Measurements from ENCODE around the gene SCGB1D1. TPM values are rescaled to one million over a fixed set of nuclear protein-coding genes. Genes with fewer than 3 reads are reported as not detected.

Gene SCGB1D1
- total and polyA plus RNA-seq, 10 of the 15 experiments (the other 5 are each of a cell fraction or from before 2014, with no cell fraction given), result not detected

DNA sequence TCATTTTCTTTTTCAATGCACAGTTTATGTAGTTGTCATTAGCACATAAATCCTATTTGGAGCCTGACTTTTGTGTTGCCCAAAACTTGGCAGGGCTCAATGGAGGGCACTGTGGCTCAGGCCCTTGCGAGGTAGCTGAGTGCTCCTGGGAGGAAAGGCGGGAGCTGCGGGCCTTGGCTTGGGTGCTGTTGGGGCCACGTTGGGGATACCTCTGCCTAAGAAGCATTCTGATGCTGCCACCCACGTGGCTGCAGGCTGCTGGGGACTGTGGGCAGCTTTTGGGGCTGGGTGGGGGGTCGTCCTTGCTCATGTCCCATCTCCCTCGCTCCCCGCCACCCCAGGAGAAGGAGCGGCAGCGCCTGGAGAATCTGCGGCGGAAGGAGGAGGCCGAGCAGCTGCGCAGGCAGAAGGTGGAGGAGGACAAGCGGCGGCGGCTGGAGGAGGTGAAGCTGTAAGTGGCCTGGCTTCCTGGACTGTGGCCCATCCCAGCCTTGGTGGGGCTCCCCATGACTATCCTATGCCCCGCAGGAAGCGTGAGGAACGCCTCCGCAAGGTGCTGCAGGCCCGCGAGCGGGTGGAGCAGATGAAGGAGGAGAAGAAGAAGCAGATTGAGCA lies 45.3 kb upstream of the SCGB1D1 start:
- Histone ChIP-seq H3K27me3 (replicated peaks in 1 of 2; ENCODE audit: control insufficient read depth in 2 of 2, insufficient read depth in 2 of 2, low read length in 1 of 2) (no peaks in the 10 kb centered on the region), H4K20me1 (ENCODE audit: control insufficient read depth, insufficient read depth) (no peaks in the 10 kb centered on the region; the same call in none of the 2 replicates), H3K4me2 (ENCODE audit: control insufficient read depth, insufficient read depth) (no peak overlapping the region), H2AFZ (ENCODE audit: control insufficient read depth, low read depth, low read length) (no peak overlapping the region), H3K9ac (ENCODE audit: control insufficient read depth, insufficient read depth, low read length) (no peak overlapping the region), H3K27ac (ENCODE audit: control insufficient read depth, insufficient read depth) (no peak overlapping the region), H3K79me2 (ENCODE audit: control insufficient read depth, insufficient read depth, low read length) (no peaks in the 10 kb centered on the region), H3K9me3 (replicated peaks; ENCODE audit: control insufficient read depth, insufficient read depth, low read length) (no peaks in the 10 kb centered on the region), H3K4me1 (ENCODE audit: control insufficient read depth, insufficient read depth, low read length) (no peaks in the 10 kb centered on the region), H3K36me3 (ENCODE audit: control insufficient read depth in 2 of 2, insufficient read depth in 2 of 2, low read length in 1 of 2) (peaks cover 49 to 67% of the 10 kb centered on the region in 2 experiments), H3K4me3 (no peak overlapping the region)
- FAIRE-seq (no peak), ATAC-seq (no peak), DNase-seq (ENCODE audit: low read depth, low spot score) (no peak)
- ChIA-PET RAD21 (ENCODE audit: unreplicated experiment) (no interaction called here), SMC1A (ENCODE audit: uncharacterized antibody, unreplicated experiment) (no interaction called here), CTCF (interaction anchor here (0.6 kb wide), 1 partner anchor 1480 kb away, joined by 3 read pairs; no protein-coding TSS in a partner anchor), POLR2A (no interaction called here)
- intact Hi-C loops (cut with micrococcal nuclease; ENCODE audit: unreplicated experiment), result no loop called here
- WGBS (ENCODE audit: insufficient coverage, insufficient replicate concordance, low lambda C conversion rate, missing lambda C conversion rate), result 97% methylated on average over 24 of the region's 24 CpGs
- in situ Hi-C loops (cut with MboI), result no loop called here
- TF ChIP-seq, protein P1, sequence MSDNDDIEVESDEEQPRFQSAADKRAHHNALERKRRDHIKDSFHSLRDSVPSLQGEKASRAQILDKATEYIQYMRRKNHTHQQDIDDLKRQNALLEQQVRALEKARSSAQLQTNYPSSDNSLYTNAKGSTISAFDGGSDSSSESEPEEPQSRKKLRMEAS (IDR thresholded peaks at IDR 0.05; ENCODE audit: low read depth, low read length), result no peak
- TF ChIP-seq CHD4 (IDR thresholded peaks at IDR 0.05), result no peak
- TF ChIP-seq EP300 (IDR thresholded peaks at IDR 0.05; ENCODE audit: borderline replicate concordance in 1 of 2, control insufficient read depth in 1 of 2, low read depth in 2 of 2, low read length in 2 of 2), result no peak
- TF ChIP-seq IKZF1 (conservative IDR thresholded peaks at IDR 0.05), result no peak
- no peak for TF ChIP-seq EZH2 (IDR thresholded peaks at IDR 0.05; ENCODE audit: borderline replicate concordance, control insufficient read depth, low read depth, low read length)
- no peak for TF ChIP-seq ZNF217 (IDR thresholded peaks at IDR 0.05)
- TF ChIP-seq SMAD5 (IDR thresholded peaks at IDR 0.05; ENCODE audit: low read depth), result no peak
- no peak for TF ChIP-seq ATF7 (IDR thresholded peaks at IDR 0.05; ENCODE audit: low read depth)
- no peak for TF ChIP-seq RAD21 (IDR thresholded peaks at IDR 0.05; ENCODE audit: insufficient read depth, low read depth, low read length)
- no peak for TF ChIP-seq SMC3 (IDR thresholded peaks at IDR 0.05; ENCODE audit: borderline replicate concordance, low read length)
- no peak for TF ChIP-seq SPI1 (IDR thresholded peaks at IDR 0.05; ENCODE audit: borderline replicate concordance, insufficient read depth, low read depth, low read length)
- TF ChIP-seq TARDBP (IDR thresholded peaks at IDR 0.05; ENCODE audit: borderline replicate concordance), result no peak
- TF ChIP-seq YBX1 (IDR thresholded peaks at IDR 0.05), result no peak
- TF ChIP-seq POLR2A (IDR thresholded peaks at IDR 0.05; ENCODE audit: low read depth, low read length), result no peak
- TF ChIP-seq BACH1 (IDR thresholded peaks at IDR 0.05; ENCODE audit: borderline replicate concordance), result no peak
- no peak for TF ChIP-seq STAT1 (conservative IDR thresholded peaks at IDR 0.05)
- no peak for TF ChIP-seq TBL1XR1 (IDR thresholded peaks at IDR 0.05; ENCODE audit: low read depth, low read length)
- no TSS peak for BruUV-seq (replicated peaks)

Data from GM12878 (cell line).